Measurements from ENCODE around the gene NUDT16. TPM values are rescaled to one million over a fixed set of nuclear protein-coding genes. Genes with fewer than 3 reads are reported as not detected.

Gene NUDT16
- total RNA-seq, 2 donors from 2014 or later = 15.2 to 21.1 TPM

DNA sequence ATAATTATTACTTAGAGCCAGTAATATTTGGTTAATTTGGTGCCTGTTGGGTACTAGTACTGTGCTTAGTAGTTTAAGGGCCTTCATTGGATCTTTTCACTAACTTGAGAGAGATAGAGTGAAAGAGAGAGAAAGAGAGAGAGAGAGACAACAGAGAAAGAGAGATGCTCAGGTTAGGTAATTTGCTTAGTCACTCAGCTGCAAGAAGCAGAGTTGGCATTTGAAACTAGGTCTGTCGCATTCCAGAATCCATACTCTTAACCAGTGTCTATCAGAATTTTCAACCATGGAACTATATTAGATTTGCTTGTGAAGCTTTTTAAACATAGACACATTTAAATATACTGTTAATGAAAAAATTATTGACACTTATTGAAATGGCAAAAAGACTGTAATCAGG, 31.1 kb upstream of the NUDT16 start:
- no peak overlapping the region for H3K9ac ChIP-seq (ENCODE audit: extremely low read depth, low read length, poor library complexity, severe bottlenecking)
- DNase-seq = no peak

DNA sequence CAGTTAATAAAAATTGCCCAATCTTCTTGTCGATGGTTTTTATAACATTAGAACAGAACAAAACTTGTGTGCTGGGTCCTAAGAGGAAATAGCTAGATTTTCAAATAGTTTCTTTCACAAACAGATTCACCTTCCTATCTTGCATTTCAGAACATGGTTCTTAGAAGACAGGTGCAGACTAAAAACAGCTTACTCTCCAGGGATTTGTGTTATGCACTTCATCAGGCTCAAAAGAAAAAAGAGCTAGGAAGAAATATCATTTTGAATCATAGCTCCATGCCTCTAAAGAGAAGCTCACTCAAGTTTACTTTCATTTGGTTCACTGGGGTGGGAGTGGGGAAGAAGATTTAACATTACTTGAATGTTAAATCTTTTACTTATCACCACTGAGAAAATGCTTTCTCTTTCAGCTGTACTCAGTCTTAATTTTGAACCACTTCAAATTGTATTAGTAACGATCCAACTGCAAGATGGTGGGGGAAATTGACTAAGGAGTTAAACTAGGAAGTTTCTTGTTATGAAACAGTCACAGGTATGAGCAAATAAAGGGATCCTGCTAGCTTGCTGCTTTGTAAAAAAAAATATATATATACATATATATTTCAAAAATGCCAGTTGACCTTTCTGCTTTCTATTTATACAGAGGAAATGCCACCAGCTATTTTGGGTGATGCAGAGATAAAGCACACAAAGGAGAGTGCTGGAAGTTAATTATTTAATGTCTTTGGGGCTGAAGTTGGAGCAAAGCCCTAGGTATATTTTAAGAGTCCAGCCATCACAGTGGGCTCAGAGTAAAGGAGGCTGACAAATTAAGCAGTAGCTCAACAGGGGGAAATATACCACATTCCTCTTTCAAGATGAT, 28.3 kb upstream of the NUDT16 start:
- Mint-ChIP-seq H3K4me1 (peaks cover 4% of the 10 kb centered on the region), H3K36me3 (ENCODE audit: low read depth) (peaks cover 5% of the 10 kb centered on the region), H3K9me3 (no peaks in the 10 kb centered on the region), H3K27me3 (ENCODE audit: insufficient read depth) (no peaks in the 10 kb centered on the region), H3K27ac (no peak overlapping the region), H3K4me3 (no peak overlapping the region)
- H3K27me3 ChIP-seq (ENCODE audit: control insufficient read depth, insufficient read depth, low read length, poor library complexity, severe bottlenecking) = no peaks in the 10 kb centered on the region
- DNase-seq = no peak
- no peak overlapping the region for H3K9ac ChIP-seq (ENCODE audit: extremely low read depth, low read length, poor library complexity, severe bottlenecking)
- no peaks in the 10 kb centered on the region for H3K4me1 ChIP-seq (ENCODE audit: control insufficient read depth, insufficient read depth, low read length)
- no peaks in the 10 kb centered on the region for H3K36me3 ChIP-seq (ENCODE audit: control insufficient read depth, insufficient read depth, low read length)
- TF ChIP-seq, protein P1, sequence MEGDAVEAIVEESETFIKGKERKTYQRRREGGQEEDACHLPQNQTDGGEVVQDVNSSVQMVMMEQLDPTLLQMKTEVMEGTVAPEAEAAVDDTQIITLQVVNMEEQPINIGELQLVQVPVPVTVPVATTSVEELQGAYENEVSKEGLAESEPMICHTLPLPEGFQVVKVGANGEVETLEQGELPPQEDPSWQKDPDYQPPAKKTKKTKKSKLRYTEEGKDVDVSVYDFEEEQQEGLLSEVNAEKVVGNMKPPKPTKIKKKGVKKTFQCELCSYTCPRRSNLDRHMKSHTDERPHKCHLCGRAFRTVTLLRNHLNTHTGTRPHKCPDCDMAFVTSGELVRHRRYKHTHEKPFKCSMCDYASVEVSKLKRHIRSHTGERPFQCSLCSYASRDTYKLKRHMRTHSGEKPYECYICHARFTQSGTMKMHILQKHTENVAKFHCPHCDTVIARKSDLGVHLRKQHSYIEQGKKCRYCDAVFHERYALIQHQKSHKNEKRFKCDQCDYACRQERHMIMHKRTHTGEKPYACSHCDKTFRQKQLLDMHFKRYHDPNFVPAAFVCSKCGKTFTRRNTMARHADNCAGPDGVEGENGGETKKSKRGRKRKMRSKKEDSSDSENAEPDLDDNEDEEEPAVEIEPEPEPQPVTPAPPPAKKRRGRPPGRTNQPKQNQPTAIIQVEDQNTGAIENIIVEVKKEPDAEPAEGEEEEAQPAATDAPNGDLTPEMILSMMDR (conservative IDR thresholded peaks at IDR 0.05) = no peak
- WGBS, 2 experiments (ENCODE audit: insufficient coverage in 1 of 2, insufficient read length in 1 of 2) = 92 to 100% methylated on average over 2 of the region's 2 CpGs
- no peak overlapping the region for H3K27ac ChIP-seq (ENCODE audit: low read depth, low read length)
- H3K4me3 ChIP-seq (ENCODE audit: low read length) = no peak overlapping the region
- H3K9me3 ChIP-seq (ENCODE audit: control insufficient read depth, low read length) = no peaks in the 10 kb centered on the region

More for the DNA sequence above, 31.1 kb upstream of the NUDT16 start:
- Mint-ChIP-seq H3K27ac (no peak overlapping the region), H3K4me1 (peaks cover 4% of the 10 kb centered on the region), H3K27me3 (ENCODE audit: insufficient read depth) (no peaks in the 10 kb centered on the region), H3K4me3 (no peak overlapping the region), H3K9me3 (peaks cover 4% of the 10 kb centered on the region), H3K36me3 (ENCODE audit: low read depth) (peaks cover 1% of the 10 kb centered on the region)
- no peaks in the 10 kb centered on the region for H3K27me3 ChIP-seq (ENCODE audit: control insufficient read depth, insufficient read depth, low read length, poor library complexity, severe bottlenecking)
- 100% methylated on average over 1 of the region's 1 CpG; no CpG with 5 or more reads in 1 of the 2 experiments for WGBS, 2 experiments (ENCODE audit: insufficient coverage in 1 of 2, insufficient read length in 1 of 2)
- H3K4me3 ChIP-seq (ENCODE audit: low read length) = no peak overlapping the region
- H3K4me1 ChIP-seq (ENCODE audit: control insufficient read depth, insufficient read depth, low read length) = no peaks in the 10 kb centered on the region
- H3K36me3 ChIP-seq (ENCODE audit: control insufficient read depth, insufficient read depth, low read length) = no peaks in the 10 kb centered on the region
- no peak overlapping the region for H3K27ac ChIP-seq (ENCODE audit: low read depth, low read length)
- TF ChIP-seq, protein P1 (conservative IDR thresholded peaks at IDR 0.05) = no peak
- H3K9me3 ChIP-seq (ENCODE audit: control insufficient read depth, low read length) = no peaks in the 10 kb centered on the region

DNA sequence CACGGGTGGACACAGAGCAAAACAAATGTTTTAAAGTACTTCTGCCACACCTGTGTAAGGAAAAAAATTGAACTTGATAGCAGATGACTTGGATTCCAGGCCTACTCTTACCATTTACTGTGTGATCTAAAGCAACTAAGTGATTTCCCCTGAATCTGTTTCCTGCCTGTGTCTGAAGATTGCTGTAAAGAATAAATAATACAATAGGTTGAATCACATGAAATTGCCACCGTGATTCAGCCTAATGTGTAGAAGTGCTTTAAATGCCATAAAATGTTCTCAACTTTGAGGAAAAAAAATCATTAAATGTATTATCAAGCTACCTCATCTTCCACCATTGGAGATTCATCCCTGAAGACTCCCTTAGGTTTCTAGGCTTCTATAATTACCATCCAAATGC, 27.6 kb upstream of the NUDT16 start:
- Histone ChIP-seq H3K9ac (ENCODE audit: extremely low read depth, low read length, poor library complexity, severe bottlenecking) (no peak overlapping the region), H3K36me3 (ENCODE audit: control insufficient read depth, insufficient read depth, low read length) (no peaks in the 10 kb centered on the region), H3K9me3 (ENCODE audit: control insufficient read depth, low read length) (no peaks in the 10 kb centered on the region), H3K27ac (ENCODE audit: low read depth, low read length) (no peak overlapping the region), H3K4me1 (ENCODE audit: control insufficient read depth, insufficient read depth, low read length) (no peaks in the 10 kb centered on the region), H3K27me3 (ENCODE audit: control insufficient read depth, insufficient read depth, low read length, poor library complexity, severe bottlenecking) (no peaks in the 10 kb centered on the region), H3K4me3 (ENCODE audit: low read length) (no peak overlapping the region)
- Mint-ChIP-seq H3K27me3 (ENCODE audit: insufficient read depth) (no peaks in the 10 kb centered on the region), H3K4me1 (peaks cover 4% of the 10 kb centered on the region), H3K4me3 (no peak overlapping the region), H3K9me3 (no peaks in the 10 kb centered on the region), H3K27ac (no peak overlapping the region), H3K36me3 (ENCODE audit: low read depth) (peaks cover 5% of the 10 kb centered on the region)
- no peak for DNase-seq
- 93 to 94% methylated on average over 2 of the region's 2 CpGs for WGBS, 2 experiments (ENCODE audit: insufficient coverage in 1 of 2, insufficient read length in 1 of 2)
- TF ChIP-seq, protein P1 (conservative IDR thresholded peaks at IDR 0.05) = no peak
